Tibial nerve (tissue), 4 donors: ENCODE results near the gene MSX1. TPM values are rescaled to one million over a fixed set of nuclear protein-coding genes. Genes with fewer than 3 reads are reported as not detected.
A peak's percentile ranks its signal among the peaks of the same experiment; 100 is the strongest.

Source experiments
- DNase-seq, 2 donors: peaks; one replicate each; pipeline ENCODE4 v3.0.0-alpha.2; 2019; ENCODE audit warnings: low spot score in 2 of 2
- H3K27ac ChIP-seq, 4 donors: fragments of 200-600 bp; sonication (generic) in 3 of 4; one replicate each; pipeline ENCODE4 v1.5.1; 2017 to 2019; ENCODE audit warnings: mild to moderate bottlenecking in 1 of 4
- H3K27me3 ChIP-seq, 2 donors: fragments of 200-600 bp; sonication (generic) in 1 of 2; one replicate each; pipeline versions ENCODE4 v1.5.1 to v1.6.0; 2017 to 2019
- H3K36me3 ChIP-seq, 3 donors: fragments of 200-600 bp; sonication (generic); one replicate each; pipeline ENCODE4 v1.5.1; 2018 to 2019
- H3K4me1 ChIP-seq, 4 donors: fragments of 200-600 bp; sonication (generic) in 3 of 4; one replicate each; pipeline ENCODE4 v1.5.1; 2017 to 2019
- H3K4me3 ChIP-seq, 4 donors: fragments of 200-600 bp; sonication (generic) in 3 of 4; one replicate each; pipeline ENCODE4 v1.5.1; 2017 to 2019; ENCODE audit warnings: mild to moderate bottlenecking in 1 of 4, moderate library complexity in 1 of 4
- H3K9me3 ChIP-seq, 4 donors: fragments of 200-600 bp; sonication (generic) in 3 of 4; one replicate each; pipeline ENCODE4 v1.5.1; 2017 to 2019
- CTCF ChIP-seq, 5 experiments: fragments of 200-600 bp in 3 of 5; fragments of 450-650 bp in 2 of 5; sonication (generic) in 3 of 5; IDR thresholded peaks; one replicate each; pipeline ENCODE4 v1.5.1; 2016 to 2019; ENCODE audit warnings: antibody characterized with exemption in 5 of 5, mild to moderate bottlenecking in 3 of 5, moderate library complexity in 2 of 5
- EP300 ChIP-seq, 2 donors: sonication (generic); formaldehyde crosslinking; IDR thresholded peaks; one replicate each; pipeline ENCODE4 v1.6.1; 2017; ENCODE audit warnings: antibody characterized with exemption in 2 of 2, mild to moderate bottlenecking in 1 of 2
- POLR2A ChIP-seq, 2 donors: fragments of 450-650 bp; IDR thresholded peaks; one replicate each; pipeline ENCODE4 v1.6.1; 2017; ENCODE audit warnings: antibody characterized with exemption in 2 of 2, mild to moderate bottlenecking in 2 of 2, moderate library complexity in 2 of 2
- WGBS, 2 donors: methylation state at CpG; one replicate each; pipeline ENCODE4 v1.1.5; 2018; 5-methylcytosine and 5-hydroxymethylcytosine counted together
- total RNA-seq, 4 donors: library from RNA; depleted of rRNA; stranded (reverse); fragments of >200 nt; gene quantifications; one replicate each; pipeline ENCODE4 v1.1.0, GENCODE V29; 2016

MSX1 gene
- total RNA-seq: 10 to 100 TPM in 3 of 4 donors, 1 to 10 TPM in 1; 9.4 to 42.3 (median 21.7) TPM

GRCh38 chr4:4859325-4859798 is at the start of gene MSX1:
Gene MSX1 (plus strand): TSS chr4:4859665. CDS start chr4:4859900, 235 bp downstream.
- peaks cover 0 to 4% (median 0%) of the 10 kb centered on the region in 4 donors for H3K9me3 ChIP-seq
- peaks cover 0 to 5% (median 0%) of the 10 kb centered on the region in 3 donors for H3K36me3 ChIP-seq
- H3K27ac ChIP-seq: peak within 1 kb of the TSS in 3 of 4 donors; percentile 4 to 77 (median 20)
- TF ChIP-seq CTCF (IDR thresholded peaks at IDR 0.05) (no peak), POLR2A (IDR thresholded peaks at IDR 0.05) (peak in 1 of 2 donors; percentile 79), EP300 (IDR thresholded peaks at IDR 0.05) (peak in 1 of 2 donors; percentile 75)
- peaks cover 0 to 73% (median 19%) of the 10 kb centered on the region in 4 donors for H3K4me1 ChIP-seq
- WGBS, 2 donors: 1 to 3% methylated on average over 9 to 26 of the region's 44 CpGs
- DNase-seq: peak; percentile 74 to 75
- peaks cover 3 to 93% of the 10 kb centered on the region in 2 donors for H3K27me3 ChIP-seq
- H3K4me3 ChIP-seq: peak within 1 kb of the TSS; percentile 51 to 78 (median 53)

- Histone ChIP-seq H3K36me3 (no peaks in the 10 kb centered on the region), H3K27ac (no peak overlapping the region), H3K4me3 (no peak overlapping the region), H3K9me3 (peaks cover 0 to 21% (median 3%) of the 10 kb centered on the region in 4 donors), H3K27me3 (no peaks in the 10 kb centered on the region), H3K4me1 (no peaks in the 10 kb centered on the region)
- TF ChIP-seq POLR2A (IDR thresholded peaks at IDR 0.05) (no peak), EP300 (IDR thresholded peaks at IDR 0.05) (no peak), CTCF (IDR thresholded peaks at IDR 0.05) (no peak)
- no peak for DNase-seq
- 28 to 45% methylated on average over 8 of the region's 8 CpGs for WGBS, 2 donors
Observed at GRCh38 chr4:4810092-4810774, 49.2 kb upstream of the MSX1 start.

- TF ChIP-seq POLR2A (IDR thresholded peaks at IDR 0.05): no peak
- no peak for TF ChIP-seq CTCF (IDR thresholded peaks at IDR 0.05)
- TF ChIP-seq EP300 (IDR thresholded peaks at IDR 0.05): no peak
- no peaks in the 10 kb centered on the region for H3K27me3 ChIP-seq
- no peak overlapping the region for H3K4me3 ChIP-seq
- H3K9me3 ChIP-seq: peaks cover 0 to 26% (median 3%) of the 10 kb centered on the region in 4 donors
- no peak for DNase-seq
- no peak overlapping the region for H3K27ac ChIP-seq
- H3K4me1 ChIP-seq: no peaks in the 10 kb centered on the region
- no peaks in the 10 kb centered on the region for H3K36me3 ChIP-seq
Observed at GRCh38 chr4:4810778-4811177, 48.7 kb upstream of the MSX1 start.

- H3K36me3 ChIP-seq: no peaks in the 10 kb centered on the region
- DNase-seq: no peak
- no peaks in the 10 kb centered on the region for H3K4me1 ChIP-seq
- no peak overlapping the region for H3K27ac ChIP-seq
- no peaks in the 10 kb centered on the region for H3K27me3 ChIP-seq
- WGBS, 2 donors: 65 to 67% methylated on average over 4 of the region's 4 CpGs
- H3K9me3 ChIP-seq: peaks cover 0 to 34% (median 3%) of the 10 kb centered on the region in 4 donors
- H3K4me3 ChIP-seq: no peak overlapping the region
- TF ChIP-seq EP300 (IDR thresholded peaks at IDR 0.05): no peak
- TF ChIP-seq POLR2A (IDR thresholded peaks at IDR 0.05): no peak
- TF ChIP-seq CTCF (IDR thresholded peaks at IDR 0.05): no peak
Observed at GRCh38 chr4:4812145-4812794, 47.2 kb upstream of the MSX1 start.
